BE2C (cell line): Measurements from ENCODE around the gene LRRN4.

Source experiments
- DNase-seq: peaks from one replicate; pipeline ENCODE4 v3.0.0-alpha.2; 2020
- H3K27me3 ChIP-seq: fragments of 250-450 bp; sonication (Bioruptor Pico); 2 replicates; pipeline ENCODE4 v1.5.1; 2020; ENCODE audit warnings: mild to moderate bottlenecking
- H3K36me3 ChIP-seq: fragments of 250-450 bp; sonication (Bioruptor Pico); 2 replicates; pipeline ENCODE4 v1.5.1; 2020; ENCODE audit warnings: mild to moderate bottlenecking
- H3K4me1 ChIP-seq: fragments of 250-450 bp; sonication (Bioruptor Pico); 2 replicates; pipeline ENCODE4 v1.5.1; 2020
- H3K4me3 ChIP-seq: 2 replicates; pipeline ENCODE4 v1.5.1; 2011; ENCODE audit warnings: low read depth, low read length
- H3K9me3 ChIP-seq: fragments of 250-450 bp; sonication (Bioruptor Pico); 2 replicates; pipeline ENCODE4 v1.5.1; 2020
- TF ChIP-seq, protein P1 (sequence below): IDR thresholded peaks from 2 replicates; pipeline ENCODE4 v1.5.1; 2012; ENCODE audit warnings: mild to moderate bottlenecking, low read depth, low read length

LRRN4 gene

DNA sequence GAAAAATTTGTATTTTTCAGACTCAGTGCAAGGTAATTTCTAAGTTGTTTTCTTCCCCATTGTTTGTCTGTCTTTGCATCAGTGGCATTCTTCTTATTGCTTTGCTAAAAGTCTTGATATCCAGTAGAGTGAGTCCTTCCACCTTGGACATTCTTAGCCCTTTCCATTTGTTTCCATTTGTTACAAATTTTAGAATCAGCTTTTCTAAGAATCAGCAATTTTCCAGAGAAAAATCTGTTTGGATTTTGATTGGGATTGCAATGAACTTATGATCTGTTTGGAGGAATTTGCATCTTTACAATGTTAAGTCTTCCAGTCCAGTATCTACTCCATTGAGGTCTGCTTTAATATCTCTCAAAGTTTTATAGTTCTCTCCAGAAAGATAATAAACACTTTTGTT is 36.4 kb downstream of the LRRN4 start:
- no peak overlapping the region for H3K4me3 ChIP-seq
- TF ChIP-seq, protein P1, sequence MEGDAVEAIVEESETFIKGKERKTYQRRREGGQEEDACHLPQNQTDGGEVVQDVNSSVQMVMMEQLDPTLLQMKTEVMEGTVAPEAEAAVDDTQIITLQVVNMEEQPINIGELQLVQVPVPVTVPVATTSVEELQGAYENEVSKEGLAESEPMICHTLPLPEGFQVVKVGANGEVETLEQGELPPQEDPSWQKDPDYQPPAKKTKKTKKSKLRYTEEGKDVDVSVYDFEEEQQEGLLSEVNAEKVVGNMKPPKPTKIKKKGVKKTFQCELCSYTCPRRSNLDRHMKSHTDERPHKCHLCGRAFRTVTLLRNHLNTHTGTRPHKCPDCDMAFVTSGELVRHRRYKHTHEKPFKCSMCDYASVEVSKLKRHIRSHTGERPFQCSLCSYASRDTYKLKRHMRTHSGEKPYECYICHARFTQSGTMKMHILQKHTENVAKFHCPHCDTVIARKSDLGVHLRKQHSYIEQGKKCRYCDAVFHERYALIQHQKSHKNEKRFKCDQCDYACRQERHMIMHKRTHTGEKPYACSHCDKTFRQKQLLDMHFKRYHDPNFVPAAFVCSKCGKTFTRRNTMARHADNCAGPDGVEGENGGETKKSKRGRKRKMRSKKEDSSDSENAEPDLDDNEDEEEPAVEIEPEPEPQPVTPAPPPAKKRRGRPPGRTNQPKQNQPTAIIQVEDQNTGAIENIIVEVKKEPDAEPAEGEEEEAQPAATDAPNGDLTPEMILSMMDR = no peak
- DNase-seq = no peak
- H3K4me1 ChIP-seq = no peaks in the 10 kb centered on the region
- H3K9me3 ChIP-seq = no peaks in the 10 kb centered on the region
- H3K27me3 ChIP-seq = no peaks in the 10 kb centered on the region
- H3K36me3 ChIP-seq = peaks cover 20% of the 10 kb centered on the region

DNA sequence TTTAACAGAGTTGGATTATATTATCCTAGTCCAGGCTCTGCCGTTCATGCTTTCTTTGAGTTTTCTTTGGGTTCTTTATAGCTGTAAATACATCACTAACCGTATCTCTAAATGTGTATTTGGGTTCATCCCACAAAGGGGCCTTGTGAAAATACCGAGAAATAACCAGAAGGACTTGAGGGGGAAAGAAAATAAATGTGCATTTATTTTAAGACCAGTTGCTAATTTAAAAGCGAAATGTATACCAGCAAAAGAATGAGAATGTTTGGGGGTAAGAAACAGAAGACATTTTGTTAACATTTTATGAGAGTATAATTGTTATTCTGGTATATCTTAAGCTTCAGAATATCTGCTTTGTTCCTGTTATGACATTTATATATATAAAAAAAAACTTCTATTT is 38.9 kb downstream of the LRRN4 start:
- Histone ChIP-seq H3K4me1 (no peaks in the 10 kb centered on the region), H3K9me3 (no peaks in the 10 kb centered on the region), H3K36me3 (peaks cover 36% of the 10 kb centered on the region), H3K4me3 (no peak overlapping the region), H3K27me3 (no peaks in the 10 kb centered on the region)
- TF ChIP-seq, protein P1 = no peak
- no peak for DNase-seq

DNA sequence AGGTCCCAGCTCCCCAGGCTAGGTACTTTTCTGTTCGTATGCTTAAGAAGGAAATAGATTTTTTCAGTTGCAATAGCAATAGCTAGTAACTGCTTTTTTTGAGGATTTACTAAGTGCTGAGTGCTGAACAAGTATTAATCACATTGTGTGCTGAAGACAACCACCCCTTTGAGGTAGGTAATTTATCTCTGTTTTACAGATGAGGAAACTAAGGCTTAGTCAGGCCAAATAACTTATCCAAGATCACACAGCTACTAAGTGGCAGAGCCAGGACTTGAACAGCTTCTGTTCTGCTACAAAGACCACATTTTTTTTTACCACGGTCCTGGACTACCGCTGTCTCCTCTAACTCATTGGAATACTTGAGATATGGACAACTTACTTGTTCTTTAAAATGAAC is 39.8 kb downstream of the LRRN4 start:
- H3K36me3 ChIP-seq = peaks cover 43% of the 10 kb centered on the region
- no peak overlapping the region for H3K4me3 ChIP-seq
- no peaks in the 10 kb centered on the region for H3K27me3 ChIP-seq
- DNase-seq = no peak
- TF ChIP-seq, protein P1 = no peak
- H3K9me3 ChIP-seq = no peaks in the 10 kb centered on the region
- no peaks in the 10 kb centered on the region for H3K4me1 ChIP-seq

DNA sequence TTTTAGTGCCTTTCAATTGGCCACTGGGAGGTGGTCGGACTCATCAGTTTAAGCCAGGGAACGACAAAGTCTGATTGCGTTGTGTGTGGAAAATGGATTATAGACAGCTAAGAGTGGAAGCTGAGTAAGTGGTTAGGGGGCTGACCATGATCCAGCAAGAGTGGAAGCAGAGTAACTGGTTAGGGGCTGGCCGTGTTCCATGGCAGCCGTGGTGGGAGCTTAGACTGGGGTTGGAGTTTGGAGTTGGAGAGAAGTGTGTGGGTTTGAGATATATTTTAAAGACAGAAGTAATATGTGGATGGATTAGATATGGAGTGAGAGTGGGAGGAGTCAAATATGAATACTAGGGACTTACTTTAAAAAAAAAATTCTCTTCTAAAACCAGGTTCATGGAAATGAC is 41.7 kb downstream of the LRRN4 start:
- no peaks in the 10 kb centered on the region for H3K27me3 ChIP-seq
- H3K9me3 ChIP-seq = no peaks in the 10 kb centered on the region
- no peak for DNase-seq
- peaks cover 43% of the 10 kb centered on the region for H3K36me3 ChIP-seq
- TF ChIP-seq, protein P1 = no peak
- H3K4me1 ChIP-seq = no peaks in the 10 kb centered on the region; the same call in 1 of the 2 replicates
- no peak overlapping the region for H3K4me3 ChIP-seq

DNA sequence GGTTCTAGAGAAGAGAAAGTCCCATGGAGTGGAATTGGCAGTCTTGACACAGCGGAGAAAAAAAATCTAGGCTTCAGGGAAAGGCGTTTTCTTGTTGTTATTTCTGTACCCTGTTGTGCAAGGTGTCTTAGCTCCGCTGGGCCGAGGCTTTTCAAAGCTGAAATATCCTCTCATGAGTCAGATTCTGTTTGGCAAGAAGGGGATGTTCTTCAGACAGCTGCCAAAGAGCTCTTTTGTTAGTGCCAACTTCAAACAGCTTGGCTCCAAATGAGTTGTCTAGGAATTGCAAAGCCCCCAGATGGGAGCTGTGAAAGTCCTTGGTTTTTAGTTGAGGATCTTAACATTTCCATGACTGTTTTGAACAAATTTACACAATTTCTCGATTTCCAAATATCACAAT is 45.6 kb downstream of the LRRN4 start:
- Histone ChIP-seq H3K9me3 (no peaks in the 10 kb centered on the region), H3K4me1 (no peaks in the 10 kb centered on the region; the same call in 1 of the 2 replicates), H3K27me3 (no peaks in the 10 kb centered on the region), H3K4me3 (peak overlapping the region; percentile 90), H3K36me3 (peaks cover 33% of the 10 kb centered on the region)
- DNase-seq = no peak
- TF ChIP-seq, protein P1 = no peak

DNA sequence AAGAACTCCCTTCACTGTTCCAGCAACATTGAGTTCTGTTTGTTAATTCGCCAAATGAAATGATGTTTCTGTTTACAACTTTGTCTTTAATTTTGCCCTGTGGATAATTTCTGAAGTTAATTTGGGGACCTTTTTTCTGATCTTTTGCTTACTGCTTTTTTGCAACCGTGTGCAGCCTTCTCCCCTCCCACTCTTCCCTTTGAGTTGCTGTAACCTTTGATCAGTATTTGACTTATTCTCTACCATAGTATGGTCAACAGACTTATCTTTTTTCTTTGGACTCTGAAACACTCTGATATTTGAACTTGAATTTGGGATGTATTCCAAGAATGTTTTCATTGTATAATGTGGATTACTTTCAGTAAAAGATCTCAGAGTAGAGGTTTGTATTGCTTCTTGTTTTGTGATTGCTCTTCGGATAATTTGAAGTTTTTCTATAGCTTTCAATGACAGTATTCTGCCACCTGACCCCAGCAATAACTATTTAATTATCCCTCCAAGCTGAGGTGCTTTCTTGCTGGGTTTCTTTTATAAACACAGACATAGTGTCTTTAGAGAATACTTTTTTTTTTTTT is 46.2 kb downstream of the LRRN4 start:
- Histone ChIP-seq H3K27me3 (no peaks in the 10 kb centered on the region), H3K4me3 (peak overlapping the region; percentile 90), H3K9me3 (no peaks in the 10 kb centered on the region), H3K4me1 (no peaks in the 10 kb centered on the region; the same call in 1 of the 2 replicates), H3K36me3 (peaks cover 30% of the 10 kb centered on the region)
- DNase-seq = no peak
- TF ChIP-seq, protein P1 = no peak
